Fibroblast of lung (primary cell): ENCODE measurements around the gene CRADD. TPM values are rescaled to one million over a fixed set of nuclear protein-coding genes. Genes with fewer than 3 reads are reported as not detected.

Experiments used
- DNase-seq, 2 donors: peaks; one replicate each; pipeline versions ENCODE4 v3.0.0 to v3.0.0-alpha.2; 2010; ENCODE audit warnings: low read depth in 2 of 2
- H2AFZ ChIP-seq: 2 replicates; pipeline ENCODE4 v1.5.1; 2012; ENCODE audit warnings: low read length, control low read depth, inconsistent platforms
- H3K27ac ChIP-seq: 2 replicates; pipeline ENCODE4 v1.5.1; 2011; ENCODE audit warnings: low read length, control low read depth; ENCODE audit not compliant: insufficient read depth
- H3K27me3 ChIP-seq: 2 replicates; pipeline ENCODE4 v1.5.1; 2011; ENCODE audit warnings: mild to moderate bottlenecking, low read length; ENCODE audit not compliant: control insufficient read depth, insufficient read depth
- H3K36me3 ChIP-seq: 2 replicates; pipeline ENCODE4 v1.5.1; 2011; ENCODE audit warnings: low read length; ENCODE audit not compliant: control insufficient read depth, insufficient read depth
- H3K4me1 ChIP-seq: 2 replicates; pipeline ENCODE4 v1.5.1; 2011; ENCODE audit warnings: low read length; ENCODE audit not compliant: control insufficient read depth, insufficient read depth; ENCODE audit errors: extremely low read depth
- H3K4me2 ChIP-seq: 2 replicates; pipeline ENCODE4 v1.5.1; 2011; ENCODE audit warnings: low read length, control low read depth; ENCODE audit not compliant: insufficient read depth; ENCODE audit errors: extremely low read depth
- H3K4me3 ChIP-seq, 4 experiments: fragments of 200-600 bp in 1 of 4; sonication (generic) in 1 of 4; replicated peaks in 1 of 4; 2 replicates each; pipeline ENCODE4 v1.5.1; 2011 to 2016; ENCODE audit warnings: low read length in 4 of 4, low read depth in 3 of 4, mild to moderate bottlenecking in 3 of 4, control low read depth in 2 of 4, inconsistent platforms in 1 of 4, mixed read lengths in 1 of 4; ENCODE audit not compliant: insufficient read depth in 1 of 4; ENCODE audit errors: control extremely low read depth in 1 of 4
- H3K79me2 ChIP-seq: 2 replicates; pipeline ENCODE4 v1.5.1; 2012; ENCODE audit warnings: mild to moderate bottlenecking, low read length, inconsistent platforms; ENCODE audit not compliant: control insufficient read depth, insufficient read depth
- H3K9ac ChIP-seq: 2 replicates; pipeline ENCODE4 v1.5.1; 2011; ENCODE audit warnings: mild to moderate bottlenecking, low read length, control low read depth; ENCODE audit not compliant: insufficient read depth
- H3K9me3 ChIP-seq: 2 replicates; pipeline ENCODE4 v1.5.1; 2012; ENCODE audit warnings: low read depth, low read length; ENCODE audit not compliant: control insufficient read depth, insufficient read depth
- H4K20me1 ChIP-seq: 2 replicates; pipeline ENCODE4 v1.5.1; 2011; ENCODE audit warnings: low read length; ENCODE audit not compliant: control insufficient read depth, insufficient read depth; ENCODE audit errors: extremely low read depth
- CTCF ChIP-seq, 2 donors: IDR thresholded peaks in 1 of 2; conservative IDR thresholded peaks in 1 of 2; 1 replicate in 1 of 2; 2 replicates in 1 of 2; pipeline ENCODE4 v1.5.1; 2011 to 2012; ENCODE audit warnings: low read length in 2 of 2, control low read depth in 1 of 2, inconsistent platforms in 1 of 2, low read depth in 1 of 2, mild to moderate bottlenecking in 1 of 2
- EZH2 ChIP-seq: IDR thresholded peaks from 2 replicates; pipeline ENCODE4 v1.5.1; 2012; ENCODE audit warnings: low read length, control low read depth, mild to moderate bottlenecking; ENCODE audit errors: missing control alignments
- polyA plus RNA-seq, 2 donors: library from polyadenylated mRNA; depleted of rRNA in 1 of 2; stranded (reverse) in 1 of 2; unstranded in 1 of 2; fragments of >200 nt; gene quantifications; 2 replicates each; pipeline ENCODE4 v1.2.1, GENCODE V29; 2011 to 2012; ENCODE audit warnings: missing spikeins in 1 of 2
- total RNA-seq: library from RNA; depleted of rRNA; stranded (reverse); fragments of >200 nt; gene quantifications from 2 replicates; pipeline ENCODE4 v1.2.1, GENCODE V29; 2014

CRADD gene
- total and polyA plus RNA-seq, 2 donors (not counting 1 experiment from before 2014, with no cell fraction given): 13.5 to 21.1 TPM

- H3K27ac ChIP-seq: peak overlapping the region; percentile 35
- peak overlapping the region in 2 of 4 experiments; percentile 0 to 7 for H3K4me3 ChIP-seq
- peaks cover 1% of the 10 kb centered on the region for H3K36me3 ChIP-seq
- DNase-seq: no peak
- no peaks in the 10 kb centered on the region for H3K9me3 ChIP-seq
- H3K27me3 ChIP-seq: no peaks in the 10 kb centered on the region
- no peak overlapping the region for H3K9ac ChIP-seq
- H3K79me2 ChIP-seq: peaks cover 4% of the 10 kb centered on the region
- peak overlapping the region; percentile 48 for H2AFZ ChIP-seq
- H3K4me2 ChIP-seq: peak overlapping the region; percentile 71
- TF ChIP-seq CTCF (conservative IDR thresholded peaks at IDR 0.05 in 1 of 2, IDR thresholded peaks at IDR 0.05 in 1 of 2; ENCODE audit: low read depth in 1 of 2, low read length in 2 of 2) (no peak), EZH2 (no peak)
- peaks cover 11% of the 10 kb centered on the region for H3K4me1 ChIP-seq
- no peaks in the 10 kb centered on the region for H4K20me1 ChIP-seq
Observed at GRCh38 chr12:93738199-93739058, 61.3 kb downstream of the CRADD start.

DNA sequence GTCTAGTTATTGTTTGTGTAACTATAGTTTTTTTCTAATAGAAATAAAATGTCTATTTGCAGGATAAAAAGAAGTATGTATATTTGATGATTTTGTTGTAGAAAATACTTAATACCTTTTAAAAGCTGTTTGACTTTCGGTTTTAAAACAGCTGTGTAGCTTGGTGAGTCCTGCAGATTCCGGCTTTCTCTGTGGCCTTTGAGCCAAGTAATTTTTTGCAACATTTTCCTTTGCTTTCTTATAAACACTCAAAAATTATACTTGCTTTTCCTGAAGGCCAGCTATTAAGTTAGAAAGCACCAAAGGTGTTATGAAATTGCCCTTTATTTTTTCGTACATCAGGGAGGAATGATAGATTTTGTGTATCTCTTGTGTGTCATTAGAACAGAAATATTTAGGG is 63.6 kb downstream of the CRADD start:
- peak overlapping the region; percentile 45 for H3K9ac ChIP-seq

More for the DNA sequence above, 63.6 kb downstream of the CRADD start:
- H4K20me1 ChIP-seq: no peaks in the 10 kb centered on the region
- H2AFZ ChIP-seq: peak overlapping the region; percentile 48
- TF ChIP-seq CTCF (conservative IDR thresholded peaks at IDR 0.05 in 1 of 2, IDR thresholded peaks at IDR 0.05 in 1 of 2; ENCODE audit: low read depth in 1 of 2, low read length in 2 of 2) (no peak), EZH2 (no peak)
- DNase-seq: peak in 1 of 2 donors; percentile 67
- H3K27ac ChIP-seq: peak overlapping the region; percentile 94
- peaks cover 11% of the 10 kb centered on the region for H3K4me1 ChIP-seq
- no peaks in the 10 kb centered on the region for H3K27me3 ChIP-seq
- peaks cover 1% of the 10 kb centered on the region for H3K36me3 ChIP-seq
- H3K4me2 ChIP-seq: peak overlapping the region; percentile 99
- H3K79me2 ChIP-seq: peaks cover 4% of the 10 kb centered on the region
- peak overlapping the region; percentile 40 to 69 (median 44) for H3K4me3 ChIP-seq
- H3K9me3 ChIP-seq: no peaks in the 10 kb centered on the region
